GM12878 (cell line): ENCODE data around the gene BLOC1S6. TPM values are rescaled to one million over a fixed set of nuclear protein-coding genes. Genes with fewer than 3 reads are reported as not detected.

Source experiments
- CBX5 ChIP-seq: sonication (generic); IDR thresholded peaks from 2 replicates; pipeline ENCODE4 v1.6.1; 2016; ENCODE audit warnings: low read depth, moderate library complexity, mild to moderate bottlenecking, inconsistent platforms
- ESRRA ChIP-seq: IDR thresholded peaks from 2 replicates; pipeline ENCODE4 v1.6.1; 2012; ENCODE audit warnings: mild to moderate bottlenecking, low read length, improper control_type of control experiment
- FOXK2 ChIP-seq: fragments of 450-650 bp; IDR thresholded peaks from 2 replicates; pipeline ENCODE4 v1.6.1; 2017; ENCODE audit warnings: mild to moderate bottlenecking, moderate library complexity
- IKZF2 ChIP-seq, 2 experiments: fragments of 450-650 bp; IDR thresholded peaks; 2 replicates each; pipeline ENCODE4 v1.6.1; 2017; ENCODE audit warnings: mild to moderate bottlenecking in 2 of 2, moderate library complexity in 2 of 2
- IRF4 ChIP-seq: IDR thresholded peaks from 2 replicates; pipeline ENCODE4 v1.6.1; 2011; ENCODE audit warnings: low read depth, low read length
- JUNB ChIP-seq: IDR thresholded peaks from 2 replicates; pipeline ENCODE4 v1.6.1; 2016; ENCODE audit warnings: antibody characterized with exemption, mild to moderate bottlenecking
- NFIC ChIP-seq: IDR thresholded peaks from 2 replicates; pipeline ENCODE4 v1.6.1; 2012; ENCODE audit warnings: low read depth, mild to moderate bottlenecking, inconsistent platforms, low read length, moderate library complexity
- PML ChIP-seq: IDR thresholded peaks from 2 replicates; pipeline ENCODE4 v1.6.1; 2012; ENCODE audit warnings: low read length, inconsistent platforms
- POLR2AphosphoS5 ChIP-seq: IDR thresholded peaks from 2 replicates; pipeline ENCODE4 v1.6.1; 2011; ENCODE audit warnings: mild to moderate bottlenecking, low read length, inconsistent platforms
- SIX5 ChIP-seq: IDR thresholded peaks from 2 replicates; pipeline ENCODE4 v1.6.1; 2011; ENCODE audit warnings: mild to moderate bottlenecking, low read depth, low read length, moderate library complexity; ENCODE audit not compliant: severe bottlenecking
- TARDBP ChIP-seq: IDR thresholded peaks from 2 replicates; pipeline ENCODE4 v1.6.1; 2016; ENCODE audit warnings: borderline replicate concordance
- YY1 ChIP-seq: IDR thresholded peaks from 2 replicates; pipeline ENCODE4 v1.6.1; 2011; ENCODE audit warnings: low read depth, mild to moderate bottlenecking, low read length
- ZNF24 ChIP-seq: fragments of 450-650 bp; IDR thresholded peaks from 2 replicates; pipeline ENCODE4 v1.6.1; 2017; ENCODE audit warnings: antibody characterized with exemption, mild to moderate bottlenecking
- ZNF622 ChIP-seq: fragments of 450-650 bp; IDR thresholded peaks from 2 replicates; pipeline ENCODE4 v1.6.1; 2017; ENCODE audit warnings: mild to moderate bottlenecking, inconsistent platforms
- polyA plus RNA-seq, 11 experiments: library from polyadenylated mRNA; depleted of rRNA in 4 of 11; unstranded in 6 of 11; stranded (reverse) in 5 of 11; fragments of >200 nt; fragmentation: Nextera tagmentation in 4 of 11; fragmentation: Illumina TruSeq in 1 of 11; extraction: Ambion mirVana in 4 of 11; extraction: Trizol in 1 of 11; gene quantifications; 1 replicate in 1 of 11; 2 replicates in 10 of 11; pipeline versions ENCODE4 v1.2.1 to v1.2.3, GENCODE V29; 2011 to 2016; ENCODE audit warnings: inconsistent platforms in 2 of 11, missing spikeins in 2 of 11, low read depth in 1 of 11
- total RNA-seq, 4 experiments: library from RNA; depleted of rRNA in 3 of 4; stranded (reverse); fragments of >200 nt in 3 of 4; fragmentation: Illumina TruSeq in 1 of 4; extraction: Trizol in 1 of 4; gene quantifications; 2 replicates each; pipeline versions ENCODE4 v1.2.1 to v1.2.3, GENCODE V29; 2013 to 2021
- TF ChIP-seq, protein P1 (sequence below): fragments of 450-650 bp; IDR thresholded peaks from 2 replicates; pipeline ENCODE4 v1.6.1; 2017; ENCODE audit warnings: low read depth, mild to moderate bottlenecking, moderate library complexity
- TF ChIP-seq, protein P2 (sequence below): fragments of 450-650 bp; IDR thresholded peaks from 2 replicates; pipeline ENCODE4 v1.6.1; 2016; ENCODE audit warnings: mild to moderate bottlenecking
- TF ChIP-seq, protein P3 (sequence below): fragments of 450-650 bp; IDR thresholded peaks from 2 replicates; pipeline ENCODE4 v1.6.1; 2018; ENCODE audit warnings: borderline replicate concordance, mild to moderate bottlenecking; ENCODE audit not compliant: partially characterized antibody
- TF ChIP-seq, protein P4 (sequence below): fragments of 450-650 bp; IDR thresholded peaks from 2 replicates; pipeline ENCODE4 v1.6.1; 2017; ENCODE audit warnings: mild to moderate bottlenecking, moderate library complexity
- TF ChIP-seq, protein P5 (sequence below): fragments of 150-350 bp; IDR thresholded peaks from 2 replicates; pipeline ENCODE4 v1.6.1; 2016; ENCODE audit warnings: low read depth, low read length

The BLOC1S6 gene
- total and polyA plus RNA-seq, 10 of the 15 experiments (the other 5 are each of a cell fraction or from before 2014, with no cell fraction given) = 13.5 to 48.8 (median 32.7) TPM

DNA sequence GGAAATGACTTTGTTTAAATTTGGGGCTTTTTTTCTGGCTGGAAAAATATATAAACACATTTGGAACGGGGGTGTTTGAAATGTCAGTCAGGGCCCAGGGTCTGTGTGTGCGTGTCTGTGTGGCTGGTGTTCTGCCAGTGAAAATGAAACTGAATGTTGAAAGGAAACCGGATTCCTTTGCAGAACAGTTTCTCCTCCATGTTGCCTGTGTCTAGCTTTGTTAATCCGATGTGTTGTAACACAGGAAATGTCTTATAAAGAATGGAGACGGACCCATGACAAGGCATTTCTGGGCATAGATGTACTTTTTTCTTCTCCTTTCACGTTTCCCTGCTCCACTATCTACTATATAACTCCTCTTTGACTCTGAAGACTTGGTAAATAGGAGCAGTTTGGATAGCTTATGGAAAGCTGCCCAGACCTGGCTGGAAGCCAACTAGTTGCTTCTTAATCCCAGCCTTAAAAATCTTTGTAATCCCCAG is 50.4 kb downstream of the BLOC1S6 start (continued):
- peak; percentile 58 for TF ChIP-seq FOXK2
- TF ChIP-seq POLR2AphosphoS5 = peak; percentile 67; the same call in 1 of the 2 replicates
- no peak for TF ChIP-seq ZNF622
- TF ChIP-seq, protein P1, sequence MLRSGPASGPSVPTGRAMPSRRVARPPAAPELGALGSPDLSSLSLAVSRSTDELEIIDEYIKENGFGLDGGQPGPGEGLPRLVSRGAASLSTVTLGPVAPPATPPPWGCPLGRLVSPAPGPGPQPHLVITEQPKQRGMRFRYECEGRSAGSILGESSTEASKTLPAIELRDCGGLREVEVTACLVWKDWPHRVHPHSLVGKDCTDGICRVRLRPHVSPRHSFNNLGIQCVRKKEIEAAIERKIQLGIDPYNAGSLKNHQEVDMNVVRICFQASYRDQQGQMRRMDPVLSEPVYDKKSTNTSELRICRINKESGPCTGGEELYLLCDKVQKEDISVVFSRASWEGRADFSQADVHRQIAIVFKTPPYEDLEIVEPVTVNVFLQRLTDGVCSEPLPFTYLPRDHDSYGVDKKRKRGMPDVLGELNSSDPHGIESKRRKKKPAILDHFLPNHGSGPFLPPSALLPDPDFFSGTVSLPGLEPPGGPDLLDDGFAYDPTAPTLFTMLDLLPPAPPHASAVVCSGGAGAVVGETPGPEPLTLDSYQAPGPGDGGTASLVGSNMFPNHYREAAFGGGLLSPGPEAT = peak; percentile 66; the same call in 1 of the 2 replicates
- TF ChIP-seq, protein P2, sequence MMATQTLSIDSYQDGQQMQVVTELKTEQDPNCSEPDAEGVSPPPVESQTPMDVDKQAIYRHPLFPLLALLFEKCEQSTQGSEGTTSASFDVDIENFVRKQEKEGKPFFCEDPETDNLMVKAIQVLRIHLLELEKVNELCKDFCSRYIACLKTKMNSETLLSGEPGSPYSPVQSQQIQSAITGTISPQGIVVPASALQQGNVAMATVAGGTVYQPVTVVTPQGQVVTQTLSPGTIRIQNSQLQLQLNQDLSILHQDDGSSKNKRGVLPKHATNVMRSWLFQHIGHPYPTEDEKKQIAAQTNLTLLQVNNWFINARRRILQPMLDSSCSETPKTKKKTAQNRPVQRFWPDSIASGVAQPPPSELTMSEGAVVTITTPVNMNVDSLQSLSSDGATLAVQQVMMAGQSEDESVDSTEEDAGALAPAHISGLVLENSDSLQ = peak; percentile 83
- TF ChIP-seq PML = peak; percentile 71; the same call in 1 of the 2 replicates
- TF ChIP-seq JUNB = peak; percentile 13; the same call in 1 of the 2 replicates
- TF ChIP-seq SIX5 = no peak
- TF ChIP-seq IRF4 = 0 out of 2 replicates have a peak, but pooled peaks have one; percentile 9
- TF ChIP-seq, protein P3, sequence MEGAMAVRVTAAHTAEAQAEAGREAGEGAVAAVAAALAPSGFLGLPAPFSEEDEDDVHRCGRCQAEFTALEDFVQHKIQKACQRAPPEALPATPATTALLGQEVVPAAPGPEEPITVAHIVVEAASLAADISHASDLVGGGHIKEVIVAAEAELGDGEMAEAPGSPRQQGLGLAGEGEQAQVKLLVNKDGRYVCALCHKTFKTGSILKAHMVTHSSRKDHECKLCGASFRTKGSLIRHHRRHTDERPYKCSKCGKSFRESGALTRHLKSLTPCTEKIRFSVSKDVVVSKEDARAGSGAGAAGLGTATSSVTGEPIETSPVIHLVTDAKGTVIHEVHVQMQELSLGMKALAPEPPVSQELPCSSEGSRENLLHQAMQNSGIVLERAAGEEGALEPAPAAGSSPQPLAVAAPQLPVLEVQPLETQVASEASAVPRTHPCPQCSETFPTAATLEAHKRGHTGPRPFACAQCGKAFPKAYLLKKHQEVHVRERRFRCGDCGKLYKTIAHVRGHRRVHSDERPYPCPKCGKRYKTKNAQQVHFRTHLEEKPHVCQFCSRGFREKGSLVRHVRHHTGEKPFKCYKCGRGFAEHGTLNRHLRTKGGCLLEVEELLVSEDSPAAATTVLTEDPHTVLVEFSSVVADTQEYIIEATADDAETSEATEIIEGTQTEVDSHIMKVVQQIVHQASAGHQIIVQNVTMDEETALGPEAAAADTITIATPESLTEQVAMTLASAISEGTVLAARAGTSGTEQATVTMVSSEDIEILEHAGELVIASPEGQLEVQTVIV = no peak
- no peak for TF ChIP-seq TARDBP
- 0 out of 2 replicates have a peak, but pooled peaks have one; percentile 11 for TF ChIP-seq ZNF24
- peak; percentile 32; the same call in 1 of the 2 replicates for TF ChIP-seq NFIC
- TF ChIP-seq IKZF2 (IDR thresholded peaks at IDR 0.05) = peak; percentile 65 to 75
- no peak for TF ChIP-seq CBX5
- TF ChIP-seq YY1 = peak; percentile 87
- TF ChIP-seq, protein P4, sequence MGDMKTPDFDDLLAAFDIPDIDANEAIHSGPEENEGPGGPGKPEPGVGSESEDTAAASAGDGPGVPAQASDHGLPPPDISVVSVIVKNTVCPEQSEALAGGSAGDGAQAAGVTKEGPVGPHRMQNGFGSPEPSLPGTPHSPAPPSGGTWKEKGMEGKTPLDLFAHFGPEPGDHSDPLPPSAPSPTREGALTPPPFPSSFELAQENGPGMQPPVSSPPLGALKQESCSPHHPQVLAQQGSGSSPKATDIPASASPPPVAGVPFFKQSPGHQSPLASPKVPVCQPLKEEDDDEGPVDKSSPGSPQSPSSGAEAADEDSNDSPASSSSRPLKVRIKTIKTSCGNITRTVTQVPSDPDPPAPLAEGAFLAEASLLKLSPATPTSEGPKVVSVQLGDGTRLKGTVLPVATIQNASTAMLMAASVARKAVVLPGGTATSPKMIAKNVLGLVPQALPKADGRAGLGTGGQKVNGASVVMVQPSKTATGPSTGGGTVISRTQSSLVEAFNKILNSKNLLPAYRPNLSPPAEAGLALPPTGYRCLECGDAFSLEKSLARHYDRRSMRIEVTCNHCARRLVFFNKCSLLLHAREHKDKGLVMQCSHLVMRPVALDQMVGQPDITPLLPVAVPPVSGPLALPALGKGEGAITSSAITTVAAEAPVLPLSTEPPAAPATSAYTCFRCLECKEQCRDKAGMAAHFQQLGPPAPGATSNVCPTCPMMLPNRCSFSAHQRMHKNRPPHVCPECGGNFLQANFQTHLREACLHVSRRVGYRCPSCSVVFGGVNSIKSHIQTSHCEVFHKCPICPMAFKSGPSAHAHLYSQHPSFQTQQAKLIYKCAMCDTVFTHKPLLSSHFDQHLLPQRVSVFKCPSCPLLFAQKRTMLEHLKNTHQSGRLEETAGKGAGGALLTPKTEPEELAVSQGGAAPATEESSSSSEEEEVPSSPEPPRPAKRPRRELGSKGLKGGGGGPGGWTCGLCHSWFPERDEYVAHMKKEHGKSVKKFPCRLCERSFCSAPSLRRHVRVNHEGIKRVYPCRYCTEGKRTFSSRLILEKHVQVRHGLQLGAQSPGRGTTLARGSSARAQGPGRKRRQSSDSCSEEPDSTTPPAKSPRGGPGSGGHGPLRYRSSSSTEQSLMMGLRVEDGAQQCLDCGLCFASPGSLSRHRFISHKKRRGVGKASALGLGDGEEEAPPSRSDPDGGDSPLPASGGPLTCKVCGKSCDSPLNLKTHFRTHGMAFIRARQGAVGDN = peak; percentile 95
- TF ChIP-seq, protein P5, sequence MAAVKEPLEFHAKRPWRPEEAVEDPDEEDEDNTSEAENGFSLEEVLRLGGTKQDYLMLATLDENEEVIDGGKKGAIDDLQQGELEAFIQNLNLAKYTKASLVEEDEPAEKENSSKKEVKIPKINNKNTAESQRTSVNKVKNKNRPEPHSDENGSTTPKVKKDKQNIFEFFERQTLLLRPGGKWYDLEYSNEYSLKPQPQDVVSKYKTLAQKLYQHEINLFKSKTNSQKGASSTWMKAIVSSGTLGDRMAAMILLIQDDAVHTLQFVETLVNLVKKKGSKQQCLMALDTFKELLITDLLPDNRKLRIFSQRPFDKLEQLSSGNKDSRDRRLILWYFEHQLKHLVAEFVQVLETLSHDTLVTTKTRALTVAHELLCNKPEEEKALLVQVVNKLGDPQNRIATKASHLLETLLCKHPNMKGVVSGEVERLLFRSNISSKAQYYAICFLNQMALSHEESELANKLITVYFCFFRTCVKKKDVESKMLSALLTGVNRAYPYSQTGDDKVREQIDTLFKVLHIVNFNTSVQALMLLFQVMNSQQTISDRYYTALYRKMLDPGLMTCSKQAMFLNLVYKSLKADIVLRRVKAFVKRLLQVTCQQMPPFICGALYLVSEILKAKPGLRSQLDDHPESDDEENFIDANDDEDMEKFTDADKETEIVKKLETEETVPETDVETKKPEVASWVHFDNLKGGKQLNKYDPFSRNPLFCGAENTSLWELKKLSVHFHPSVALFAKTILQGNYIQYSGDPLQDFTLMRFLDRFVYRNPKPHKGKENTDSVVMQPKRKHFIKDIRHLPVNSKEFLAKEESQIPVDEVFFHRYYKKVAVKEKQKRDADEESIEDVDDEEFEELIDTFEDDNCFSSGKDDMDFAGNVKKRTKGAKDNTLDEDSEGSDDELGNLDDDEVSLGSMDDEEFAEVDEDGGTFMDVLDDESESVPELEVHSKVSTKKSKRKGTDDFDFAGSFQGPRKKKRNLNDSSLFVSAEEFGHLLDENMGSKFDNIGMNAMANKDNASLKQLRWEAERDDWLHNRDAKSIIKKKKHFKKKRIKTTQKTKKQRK = no peak
- TF ChIP-seq ESRRA = no peak
